A673 (cell line): Measurements from ENCODE around the gene PDE11A. TPM values are rescaled to one million over a fixed set of nuclear protein-coding genes. Genes with fewer than 3 reads are reported as not detected.

Experiments used
- BruUV-seq: library from RNA; stranded (reverse); fragments of 400-500 nt; replicated peaks from 2 replicates; lab custom pipeline; 2021; lab: Mats Ljungman, UMichigan
- CTCF ChIA-PET: fragments of 300-600 bp; sonication (Branson Sonifier 250); formaldehyde crosslinking; loops from one replicate; lab custom pipeline; 2022; ENCODE audit warnings: antibody characterized with exemption; lab: Charles Lee
- POLR2A ChIA-PET: fragments of 300-600 bp; sonication (Branson Sonifier 250); formaldehyde crosslinking; loops from one replicate; lab custom pipeline; 2022; ENCODE audit warnings: antibody characterized with exemption; ENCODE audit not compliant: low non-redundant PET; lab: Charles Lee
- DNase-seq: peaks from one replicate; pipeline ENCODE4 v3.0.0-alpha.2; 2015; ENCODE audit warnings: low spot score
- H3K27ac ChIP-seq: fragments of 200-600 bp; sonication (generic); 2 replicates; pipeline ENCODE4 v1.5.1; 2016; ENCODE audit warnings: mixed run types, low read depth, mild to moderate bottlenecking, mixed read lengths, antibody characterized with exemption, low read length; ENCODE audit not compliant: poor library complexity, severe bottlenecking
- H3K27me3 ChIP-seq: fragments of 200-600 bp; sonication (generic); replicated peaks from 2 replicates; pipeline ENCODE4 v1.6.1; 2017; ENCODE audit warnings: mixed run types, low read depth, mild to moderate bottlenecking, mixed read lengths, antibody characterized with exemption, low read length; ENCODE audit not compliant: insufficient read depth, poor library complexity
- H3K36me3 ChIP-seq: fragments of 200-600 bp; sonication (generic); 2 replicates; pipeline ENCODE4 v1.6.1; 2016; ENCODE audit warnings: mixed run types, mild to moderate bottlenecking, mixed read lengths, antibody characterized with exemption, low read length; ENCODE audit not compliant: insufficient read depth, poor library complexity, severe bottlenecking
- H3K4me1 ChIP-seq: fragments of 200-600 bp; sonication (generic); 2 replicates; pipeline ENCODE4 v1.6.1; 2017; ENCODE audit warnings: mixed run types, mild to moderate bottlenecking, mixed read lengths, antibody characterized with exemption, low read length; ENCODE audit not compliant: insufficient read depth, poor library complexity, severe bottlenecking
- H3K4me3 ChIP-seq: fragments of 200-600 bp; sonication (generic); 2 replicates; pipeline ENCODE4 v1.5.1; 2016; ENCODE audit warnings: low read depth, mixed run types, mild to moderate bottlenecking, mixed read lengths, low read length; ENCODE audit not compliant: poor library complexity, severe bottlenecking
- H3K9me3 ChIP-seq: fragments of 200-600 bp; sonication (generic); 2 replicates; pipeline ENCODE4 v1.6.1; 2016; ENCODE audit warnings: mixed run types, low read depth, mild to moderate bottlenecking, mixed read lengths, antibody characterized with exemption, low read length; ENCODE audit not compliant: poor library complexity, severe bottlenecking
- CTCF ChIP-seq: fragments of 300-800, 200-600 bp; sonication (generic); conservative IDR thresholded peaks from 2 replicates; pipeline ENCODE4 v1.5.1; 2017; ENCODE audit warnings: low read depth, mild to moderate bottlenecking, antibody characterized with exemption, low read length, moderate library complexity, mixed read lengths
- EZH2 ChIP-seq: fragments of 200-600 bp; sonication (generic); IDR thresholded peaks from 2 replicates; pipeline ENCODE4 v1.6.1; 2017; ENCODE audit warnings: borderline replicate concordance, low read depth, mild to moderate bottlenecking, mixed read lengths, antibody characterized with exemption, low read length; ENCODE audit not compliant: poor library complexity, severe bottlenecking
- intact Hi-C: fragments of 100-400 bp; cut with micrococcal nuclease; formaldehyde crosslinking; loops from one replicate; pipeline ENCODE4 v1.10.0; 2022; ENCODE audit not compliant: unreplicated experiment
- total RNA-seq: library from RNA; stranded (reverse); gene quantifications from 2 replicates; pipeline ENCODE4 v1.2.3, GENCODE V29; 2021

Gene PDE11A
- total RNA-seq, 1 experiment from 2014 or later = not detected

- no peaks in the 10 kb centered on the region for H3K27me3 ChIP-seq
- TF ChIP-seq EZH2 (no peak), CTCF (no peak)
- no peaks in the 10 kb centered on the region for H3K36me3 ChIP-seq
- intact Hi-C loops = loop anchor here (5.0 kb wide), 1 partner anchor 54 kb away; no protein-coding TSS in a partner anchor
- CTCF ChIA-PET = interaction anchor here (0.5 kb wide), 1 partner anchor 175 kb away, joined by 3 read pairs; no protein-coding TSS in a partner anchor
- POLR2A ChIA-PET = no interaction called here
- H3K9me3 ChIP-seq = no peaks in the 10 kb centered on the region
- H3K27ac ChIP-seq = no peak overlapping the region
- H3K4me1 ChIP-seq = no peaks in the 10 kb centered on the region
- no TSS peak for BruUV-seq
- H3K4me3 ChIP-seq = no peak overlapping the region
- DNase-seq = no peak
Observed at GRCh38 chr2:177676636-177677035, 395.9 kb downstream of the PDE11A start.

GRCh38 chr2:177675825-177676224 is 396.8 kb downstream of the PDE11A start:
- CTCF ChIA-PET = no interaction called here
- intact Hi-C loops = loop anchor here (5.0 kb wide), 1 partner anchor 54 kb away; no protein-coding TSS in a partner anchor

GRCh38 chr2:177675350-177675821 is 397.2 kb downstream of the PDE11A start:
- intact Hi-C loops = loop anchor here (5.0 kb wide), 1 partner anchor 53 kb away; no protein-coding TSS in a partner anchor
- ChIA-PET CTCF (no interaction called here), POLR2A (no interaction called here)
- TF ChIP-seq CTCF = no peak
- no peak for TF ChIP-seq EZH2
- DNase-seq = no peak
- H3K27me3 ChIP-seq = no peaks in the 10 kb centered on the region
- no peak overlapping the region for H3K4me3 ChIP-seq
- H3K27ac ChIP-seq = no peak overlapping the region
- no TSS peak for BruUV-seq
- H3K36me3 ChIP-seq = no peaks in the 10 kb centered on the region
- peaks cover 6% of the 10 kb centered on the region for H3K4me1 ChIP-seq
- H3K9me3 ChIP-seq = no peaks in the 10 kb centered on the region

More at GRCh38 chr2:177675825-177676224, 396.8 kb downstream of the PDE11A start:
- BruUV-seq = no TSS peak
- no peaks in the 10 kb centered on the region for H3K27me3 ChIP-seq
- TF ChIP-seq CTCF (no peak), EZH2 (no peak)
- H3K27ac ChIP-seq = no peak overlapping the region
- DNase-seq = no peak
- peaks cover 5% of the 10 kb centered on the region for H3K4me1 ChIP-seq
- POLR2A ChIA-PET = no interaction called here
- no peaks in the 10 kb centered on the region for H3K36me3 ChIP-seq
- no peak overlapping the region for H3K4me3 ChIP-seq
- no peaks in the 10 kb centered on the region for H3K9me3 ChIP-seq
